GM18951 (cell line): ENCODE data around the gene CHD2.

ENCODE experiments used
- POLR2A ChIP-seq: IDR thresholded peaks from 4 replicates; pipeline ENCODE4 v1.6.1; 2011; ENCODE audit warnings: mild to moderate bottlenecking; ENCODE audit not compliant: insufficient read length, insufficient read depth; ENCODE audit errors: extremely low read depth
- in situ Hi-C: fragments of 300-500 bp; cut with MboI; formaldehyde crosslinking; loops from one replicate; pipeline ENCODE4 v1.12.0; 2022; ENCODE audit warnings: low sequenced_read_pairs, mixed read lengths, inconsistent platforms; ENCODE audit not compliant: unreplicated experiment

Gene CHD2

DNA sequence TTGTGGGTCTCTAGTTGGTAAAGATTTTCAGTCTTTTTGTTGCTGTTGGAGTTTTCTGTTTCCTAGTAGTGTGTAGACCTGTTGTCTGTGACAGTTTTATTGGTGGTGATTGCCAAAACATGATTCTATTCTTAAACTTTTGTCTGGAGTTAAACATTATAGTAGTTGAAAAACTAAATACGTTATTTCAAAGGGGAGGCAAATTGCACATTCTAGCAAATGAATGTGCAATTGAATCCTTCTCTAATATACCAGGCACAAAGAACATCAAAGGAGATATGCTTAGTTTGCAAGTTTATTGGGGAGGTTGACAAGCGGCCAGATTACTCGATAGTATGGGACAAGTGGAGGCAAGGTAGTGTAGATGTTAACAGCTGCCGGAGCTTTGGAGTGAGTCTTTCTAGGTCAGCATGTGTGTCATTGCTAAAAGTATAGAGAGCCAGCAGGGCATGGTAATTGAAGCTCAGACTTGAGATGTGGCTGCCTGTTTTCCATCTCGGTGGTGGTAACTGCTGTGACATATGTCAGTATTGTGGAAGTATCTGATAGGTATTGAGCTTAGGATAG, 20.6 kb downstream of the CHD2 start:
- TF ChIP-seq POLR2A: no peak
- in situ Hi-C loops: no loop called here

- in situ Hi-C loops: no loop called here
- no peak for TF ChIP-seq POLR2A
Observed at GRCh38 chr15:92921215-92922131, 21.3 kb downstream of the CHD2 start.

DNA sequence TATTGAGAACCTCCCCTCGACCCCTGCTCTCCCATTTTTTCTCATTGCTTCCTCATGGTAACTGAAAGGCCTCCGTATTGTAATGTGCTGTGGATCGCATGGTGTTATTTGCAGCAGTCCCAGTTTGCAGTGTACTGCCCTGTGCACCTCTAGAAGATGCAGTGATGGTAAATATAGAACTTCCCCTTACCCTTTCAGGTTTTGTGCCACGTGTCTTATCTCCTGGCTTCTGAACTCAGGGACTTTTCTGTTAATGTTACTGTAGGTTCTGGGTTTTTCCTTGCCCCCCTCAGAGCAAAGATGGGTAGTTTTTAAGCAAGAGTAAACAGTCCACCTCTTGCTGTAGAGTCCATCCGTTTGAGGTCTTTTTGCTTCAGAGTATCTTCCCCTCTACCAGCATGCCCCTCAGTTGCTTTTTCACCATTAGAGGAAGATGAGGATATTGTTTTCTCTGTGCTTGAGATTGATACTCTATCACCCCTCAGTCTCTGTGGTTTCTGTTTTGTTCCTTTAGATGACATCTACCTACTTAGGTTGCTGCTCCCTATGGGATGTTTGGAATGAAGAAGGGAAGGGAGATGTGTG, 22.4 kb downstream of the CHD2 start:
- no peak for TF ChIP-seq POLR2A
- in situ Hi-C loops: no loop called here

- in situ Hi-C loops: no loop called here
- no peak for TF ChIP-seq POLR2A
Observed at GRCh38 chr15:92924216-92924615, 24.1 kb downstream of the CHD2 start.

DNA sequence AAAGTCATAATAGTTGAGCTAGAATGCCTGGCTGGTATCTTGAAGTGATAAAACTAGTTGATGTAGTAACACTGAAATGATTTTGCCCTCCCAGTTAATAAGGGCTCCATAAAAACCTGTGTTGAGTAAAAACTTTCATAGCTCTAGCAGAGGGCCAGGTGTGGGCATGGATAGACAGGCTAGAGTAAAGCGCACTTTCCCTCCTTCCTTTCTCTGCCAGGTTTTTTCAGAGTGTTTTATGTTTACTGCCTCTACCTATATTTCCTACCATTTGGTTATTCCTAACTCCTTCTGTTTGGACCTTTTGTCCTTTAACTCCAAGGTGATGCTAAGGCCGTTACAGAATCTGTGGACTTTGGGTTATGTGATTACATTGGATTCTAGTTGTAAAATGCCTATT, 25.3 kb downstream of the CHD2 start:
- no peak for TF ChIP-seq POLR2A
- in situ Hi-C loops: loop anchor here (5.0 kb wide), 1 partner anchor 123 kb away; no protein-coding TSS in a partner anchor

DNA sequence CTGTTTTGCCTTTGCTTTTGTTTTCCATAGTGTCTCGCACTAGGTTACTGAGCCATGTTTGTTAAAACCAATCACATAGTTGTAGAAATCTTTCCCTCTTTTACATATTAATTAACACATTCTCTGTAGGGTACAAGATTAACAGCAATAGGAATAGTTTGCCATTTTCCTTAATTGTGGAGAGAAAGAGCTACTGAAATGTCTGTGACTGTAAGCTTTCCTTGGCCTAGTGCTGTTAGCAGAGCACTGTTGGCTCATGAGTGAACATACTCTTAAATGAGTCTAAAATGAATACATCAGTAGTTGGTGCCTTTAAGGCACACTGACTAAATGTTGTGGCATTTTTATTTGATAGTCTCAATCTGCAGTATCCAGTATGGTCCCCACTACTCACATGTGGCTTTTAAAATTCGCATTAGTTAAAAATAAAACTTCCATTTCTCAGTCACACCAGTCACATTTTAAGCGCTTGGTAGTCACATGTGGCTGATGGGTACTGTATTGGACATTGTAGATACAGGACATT, 28.2 kb downstream of the CHD2 start:
- in situ Hi-C loops: loop anchor here (5.0 kb wide), 1 partner anchor 126 kb away; no protein-coding TSS in a partner anchor
- TF ChIP-seq POLR2A: no peak

DNA sequence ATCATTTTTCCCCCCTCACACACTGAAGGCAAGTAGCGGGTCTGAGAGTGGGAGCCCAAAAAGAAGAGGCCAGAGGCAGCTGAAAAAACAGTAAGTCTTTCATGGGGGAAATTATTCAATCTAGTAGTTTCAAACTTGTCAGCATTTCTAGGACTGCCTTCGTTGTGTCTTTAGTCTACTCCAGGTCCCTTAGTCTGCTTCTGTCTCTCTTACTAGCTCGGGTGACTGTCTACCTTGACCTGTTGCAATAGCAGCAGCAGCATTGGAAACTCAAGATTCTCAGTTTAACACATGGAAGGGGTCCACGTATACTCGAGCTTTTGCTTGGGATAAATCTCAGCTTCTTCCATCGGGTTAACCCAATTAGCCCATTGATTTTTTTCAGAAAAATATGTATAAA, 28.9 kb downstream of the CHD2 start:
- in situ Hi-C loops: loop anchor here (5.0 kb wide), 1 partner anchor 127 kb away; no protein-coding TSS in a partner anchor
- TF ChIP-seq POLR2A: no peak

DNA sequence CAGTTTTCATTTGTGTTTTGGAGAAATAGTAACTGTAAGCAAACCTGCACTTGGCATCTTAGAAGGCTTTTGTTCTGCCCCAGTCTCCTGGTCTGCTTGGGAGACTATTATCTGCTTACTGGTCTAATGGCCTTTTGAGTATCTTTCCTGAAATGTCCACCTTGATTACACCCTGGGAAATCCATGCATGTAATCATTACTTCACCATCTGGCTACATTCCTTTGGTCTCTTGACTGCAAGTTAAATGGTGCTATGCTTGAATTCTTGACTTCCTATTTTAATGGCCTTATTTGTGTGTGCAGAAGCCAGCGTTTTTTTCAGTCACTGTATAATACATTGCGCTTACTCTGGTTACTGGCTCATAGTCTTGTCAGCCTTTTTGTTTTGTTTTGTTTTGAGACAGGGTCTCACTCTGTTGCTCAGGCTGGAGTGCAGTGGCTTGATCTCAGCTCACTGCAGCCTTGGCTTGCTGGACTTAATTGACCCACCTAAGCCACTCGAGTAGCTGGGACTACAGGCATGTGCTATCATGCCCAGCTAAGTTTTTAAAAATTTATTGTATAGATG, 30.0 kb downstream of the CHD2 start:
- no peak for TF ChIP-seq POLR2A
- in situ Hi-C loops: no loop called here

- no peak for TF ChIP-seq POLR2A
- in situ Hi-C loops: no loop called here
Observed at GRCh38 chr15:92930776-92931175, 30.7 kb downstream of the CHD2 start.

DNA sequence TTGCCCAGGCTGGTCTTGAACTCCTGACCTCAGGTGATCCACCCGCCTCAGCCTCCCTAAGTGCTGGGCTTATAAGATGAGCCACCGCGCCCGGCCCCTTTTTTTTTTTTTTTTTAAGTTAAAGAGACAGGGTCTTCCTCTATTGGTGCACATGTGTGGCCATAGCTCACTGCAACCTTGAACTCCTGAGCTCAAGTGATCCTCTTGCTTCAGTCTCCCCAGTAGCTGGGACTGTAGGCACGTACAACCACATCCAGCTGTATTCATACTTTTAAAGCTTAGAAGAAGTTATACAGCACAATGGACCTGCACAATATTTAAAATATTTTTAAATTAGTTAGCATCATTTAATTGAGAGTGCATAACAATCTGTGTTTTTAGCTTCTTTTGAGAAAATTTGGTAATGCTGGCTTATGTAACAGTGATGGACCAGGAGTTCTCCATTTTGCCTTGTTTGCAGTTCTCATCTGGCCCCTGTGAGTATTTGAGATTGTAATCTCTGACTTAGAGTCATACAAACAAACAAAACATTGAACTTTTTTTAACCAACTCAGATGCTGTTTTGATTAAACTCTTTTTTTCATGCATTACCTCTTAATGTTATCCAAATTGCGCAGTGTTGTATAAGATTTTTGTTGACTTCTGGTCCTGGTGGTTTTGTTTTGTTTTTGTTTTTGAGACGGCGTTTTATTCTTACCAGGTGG, 33.0 kb downstream of the CHD2 start:
- no peak for TF ChIP-seq POLR2A
- in situ Hi-C loops: no loop called here

- in situ Hi-C loops: no loop called here
- TF ChIP-seq POLR2A: no peak
Observed at GRCh38 chr15:92933831-92934230, 33.7 kb downstream of the CHD2 start.

- TF ChIP-seq POLR2A: no peak
- in situ Hi-C loops: no loop called here
Observed at GRCh38 chr15:92934716-92935115, 34.6 kb downstream of the CHD2 start.
